H9 (cell line): ENCODE data around the gene MAN1B1. TPM values are rescaled to one million over a fixed set of nuclear protein-coding genes. Genes with fewer than 3 reads are reported as not detected.

Experiments
- DNase-seq: peaks from one replicate; pipeline ENCODE4 v3.0.0-alpha.2; 2017
- H2AFZ ChIP-seq: one replicate; pipeline ENCODE4 v1.6.1; 2013; ENCODE audit warnings: mild to moderate bottlenecking, low read length, control low read depth, moderate library complexity
- H2AK5ac ChIP-seq: 2 replicates; pipeline ENCODE4 v1.6.1; 2013; ENCODE audit warnings: low read length, control low read depth, mixed read lengths; ENCODE audit not compliant: insufficient read length
- H2BK120ac ChIP-seq: one replicate; pipeline ENCODE4 v1.6.1; 2013; ENCODE audit warnings: low read depth, mild to moderate bottlenecking, low read length, control low read depth, inconsistent platforms; ENCODE audit not compliant: poor library complexity, severe bottlenecking
- H2BK12ac ChIP-seq: 2 replicates; pipeline ENCODE4 v1.6.1; 2013; ENCODE audit warnings: low read length, control low read depth, mixed read lengths, low read depth; ENCODE audit not compliant: insufficient read length
- H2BK15ac ChIP-seq: 2 replicates; pipeline ENCODE4 v1.6.1; 2013; ENCODE audit warnings: low read depth, low read length, control low read depth
- H2BK20ac ChIP-seq: one replicate; pipeline ENCODE4 v1.6.1; 2013; ENCODE audit warnings: low read depth, mild to moderate bottlenecking, low read length, control low read depth, inconsistent platforms; ENCODE audit not compliant: poor library complexity, severe bottlenecking
- H2BK5ac ChIP-seq: 2 replicates; pipeline ENCODE4 v1.6.1; 2013; ENCODE audit warnings: low read length, control low read depth, mixed read lengths; ENCODE audit not compliant: insufficient read length
- H3K14ac ChIP-seq: 2 replicates; pipeline ENCODE4 v1.6.1; 2013; ENCODE audit warnings: low read length, control low read depth; ENCODE audit not compliant: insufficient read depth
- H3K18ac ChIP-seq: 2 replicates; pipeline ENCODE4 v1.6.1; 2013; ENCODE audit warnings: low read depth, mild to moderate bottlenecking, mixed read lengths, low read length, control low read depth; ENCODE audit not compliant: insufficient read length
- H3K23ac ChIP-seq: 2 replicates; pipeline ENCODE4 v1.6.1; 2013; ENCODE audit warnings: low read length, control low read depth, mixed read lengths, low read depth; ENCODE audit not compliant: insufficient read length
- H3K23me2 ChIP-seq: 2 replicates; pipeline ENCODE4 v1.6.1; 2013; ENCODE audit warnings: low read depth, mild to moderate bottlenecking, mixed read lengths, low read length, control low read depth; ENCODE audit not compliant: insufficient read length, poor library complexity, severe bottlenecking
- H3K27ac ChIP-seq: 2 replicates; pipeline ENCODE4 v1.5.1; 2013; ENCODE audit warnings: low read length, control low read depth, mixed read lengths, low read depth; ENCODE audit not compliant: insufficient read length
- H3K27me3 ChIP-seq: 2 replicates; pipeline ENCODE4 v1.6.1; 2013; ENCODE audit warnings: low read length, control low read depth, inconsistent platforms; ENCODE audit not compliant: insufficient read depth
- H3K4ac ChIP-seq: 2 replicates; pipeline ENCODE4 v1.6.1; 2013; ENCODE audit warnings: low read depth, mild to moderate bottlenecking, control low read depth, inconsistent platforms, low read length, moderate library complexity
- H3K4me1 ChIP-seq: 2 replicates; pipeline ENCODE4 v1.6.1; 2013; ENCODE audit warnings: low read length, control low read depth, inconsistent platforms; ENCODE audit not compliant: insufficient read depth
- H3K4me2 ChIP-seq: 2 replicates; pipeline ENCODE4 v1.6.1; 2013; ENCODE audit warnings: low read length, control low read depth, mixed read lengths; ENCODE audit not compliant: insufficient read length, insufficient read depth
- H3K56ac ChIP-seq: 2 replicates; pipeline ENCODE4 v1.6.1; 2013; ENCODE audit warnings: low read depth, mild to moderate bottlenecking, mixed read lengths, low read length, control low read depth; ENCODE audit not compliant: insufficient read length
- H3K79me1 ChIP-seq: 2 replicates; pipeline ENCODE4 v1.6.1; 2013; ENCODE audit warnings: low read depth, mild to moderate bottlenecking, moderate library complexity, low read length, control low read depth, inconsistent platforms; ENCODE audit not compliant: insufficient read depth, poor library complexity, severe bottlenecking
- H3K79me2 ChIP-seq: 2 replicates; pipeline ENCODE4 v1.6.1; 2013; ENCODE audit warnings: low read length, control low read depth, inconsistent platforms; ENCODE audit not compliant: insufficient read depth
- H3K9ac ChIP-seq: 2 replicates; pipeline ENCODE4 v1.6.1; 2013; ENCODE audit warnings: low read length, control low read depth, mixed read lengths; ENCODE audit not compliant: insufficient read length; ENCODE audit errors: extremely low read depth
- H3K9me3 ChIP-seq: one replicate; pipeline ENCODE4 v1.6.1; 2013; ENCODE audit warnings: low read depth, low read length, inconsistent platforms; ENCODE audit not compliant: control insufficient read depth
- H3T11ph ChIP-seq: one replicate; pipeline ENCODE4 v1.6.1; 2013; ENCODE audit warnings: mild to moderate bottlenecking, low read length, control low read depth, inconsistent platforms
- H4K20me1 ChIP-seq: one replicate; pipeline ENCODE4 v1.6.1; 2013; ENCODE audit not compliant: control insufficient read depth, insufficient read length, insufficient read depth
- H4K5ac ChIP-seq: 2 replicates; pipeline ENCODE4 v1.6.1; 2013; ENCODE audit warnings: low read depth, mild to moderate bottlenecking, mixed read lengths, low read length, control low read depth; ENCODE audit not compliant: insufficient read length
- H4K8ac ChIP-seq: replicated peaks from 2 replicates; pipeline ENCODE4 v1.6.1; 2013; ENCODE audit warnings: low read length, control low read depth, mixed read lengths, low read depth; ENCODE audit not compliant: insufficient read length
- H4K91ac ChIP-seq: 2 replicates; pipeline ENCODE4 v1.6.1; 2013; ENCODE audit warnings: low read depth, mild to moderate bottlenecking, moderate library complexity, mixed read lengths, low read length, control low read depth; ENCODE audit not compliant: insufficient read length
- H3K27ac Mint-ChIP-seq, 3 experiments: 2 replicates in 2 of 3; 3 replicates in 1 of 3; pipeline ENCODE4 v1.8.0; 2020 to 2021; ENCODE audit warnings: mixed read lengths in 3 of 3, mild to moderate bottlenecking in 1 of 3, moderate library complexity in 1 of 3
- H3K27me3 Mint-ChIP-seq: 2 replicates; pipeline ENCODE4 v1.8.0; 2021; ENCODE audit warnings: low read depth, mild to moderate bottlenecking, moderate library complexity, mixed read lengths
- H3K36me3 Mint-ChIP-seq, 3 experiments: 2 replicates in 2 of 3; 3 replicates in 1 of 3; pipeline ENCODE4 v1.8.0; 2020 to 2021; ENCODE audit warnings: low read depth in 3 of 3, mixed read lengths in 3 of 3; ENCODE audit not compliant: insufficient read depth in 1 of 3
- H3K4me1 Mint-ChIP-seq, 2 experiments: 2 replicates each; pipeline ENCODE4 v1.8.0; 2020; ENCODE audit warnings: mixed read lengths in 2 of 2
- H3K4me3 Mint-ChIP-seq, 2 experiments: 2 replicates in 1 of 2; 3 replicates in 1 of 2; pipeline ENCODE4 v1.8.0; 2020 to 2021; ENCODE audit warnings: mild to moderate bottlenecking in 2 of 2, mixed read lengths in 2 of 2, moderate library complexity in 1 of 2
- H3K9me3 Mint-ChIP-seq, 2 experiments: 2 replicates in 1 of 2; 3 replicates in 1 of 2; pipeline ENCODE4 v1.8.0; 2020; ENCODE audit warnings: mild to moderate bottlenecking in 2 of 2, mixed read lengths in 2 of 2, moderate library complexity in 1 of 2
- WGBS: extraction: QIAGEN DNeasy Blood & Tissue Kit; methylation state at CpG from one replicate; pipeline ENCODE4 v1.1.7; 2013; ENCODE audit warnings: missing lambda C conversion rate, low lambda C conversion rate, mixed read lengths; ENCODE audit not compliant: insufficient read length; ENCODE audit errors: extremely low coverage; 5-methylcytosine and 5-hydroxymethylcytosine counted together
- total RNA-seq: library from RNA; stranded (reverse); gene quantifications from 2 replicates; pipeline ENCODE4 v1.2.1, GENCODE V29; 2021
- TF ChIP-seq, protein P1 (sequence below): fragments of 200-600 bp; sonication (generic); conservative IDR thresholded peaks from 3 replicates; pipeline ENCODE4 v1.8.0; 2021; ENCODE audit warnings: antibody characterized with exemption, mild to moderate bottlenecking

Gene MAN1B1
- total RNA-seq, 1 experiment from 2014 or later, result 34.9 TPM

DNA sequence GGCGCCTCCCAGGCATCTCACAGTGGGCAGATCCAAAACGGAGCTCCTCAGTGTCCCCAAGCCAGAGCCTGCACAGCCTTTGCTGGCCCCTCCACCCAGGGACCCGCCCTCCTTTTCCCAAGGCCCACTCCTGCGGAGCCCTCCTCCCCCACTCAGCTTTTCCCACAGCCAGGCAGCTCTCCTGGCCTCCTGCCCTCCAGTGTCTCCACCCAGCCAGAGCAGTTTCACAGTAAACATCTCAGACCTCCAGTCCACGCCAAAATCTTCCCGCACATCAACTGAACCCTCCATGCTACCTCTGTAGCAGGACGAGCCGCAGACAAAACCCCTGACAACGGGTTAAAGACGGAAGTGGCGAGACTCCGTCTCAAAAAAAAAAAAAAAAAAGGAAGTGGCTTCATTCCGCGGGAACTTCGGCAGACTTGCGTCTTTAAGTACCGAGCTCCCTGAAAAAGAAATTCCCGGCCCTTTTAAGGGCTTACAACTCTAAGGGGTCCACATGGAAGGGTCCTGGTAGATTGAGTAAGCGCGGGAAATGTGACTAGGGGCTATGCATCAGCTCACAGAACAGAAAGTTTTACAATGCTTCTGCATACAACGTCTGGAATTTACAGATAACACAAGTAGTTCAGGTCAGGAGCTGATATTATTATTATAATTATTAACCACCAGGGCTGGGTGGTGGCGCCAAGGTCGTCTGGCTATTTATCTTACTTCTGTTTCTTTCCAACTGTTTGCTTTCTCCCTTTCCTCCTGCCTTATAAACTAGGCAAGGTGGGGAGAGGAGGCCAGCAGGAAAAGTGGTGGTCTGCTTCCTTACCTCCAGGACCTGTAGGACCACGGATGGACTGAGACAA lies 40.7 kb downstream of the MAN1B1 start:
- Histone ChIP-seq H2BK120ac (no peak overlapping the region), H3K56ac (no peak overlapping the region), H3K14ac (no peak overlapping the region), H3K27me3 (no peaks in the 10 kb centered on the region), H2BK15ac (no peak overlapping the region), H3K79me1 (no peaks in the 10 kb centered on the region), H4K20me1 (no peaks in the 10 kb centered on the region), H3K9ac (no peak overlapping the region), H3T11ph (no peak overlapping the region), H4K5ac (no peak overlapping the region), H2AFZ (no peak overlapping the region), H3K27ac (no peak overlapping the region), H3K18ac (no peak overlapping the region), H3K4me1 (no peaks in the 10 kb centered on the region), H2AK5ac (no peak overlapping the region), H3K4ac (no peak overlapping the region), H4K91ac (no peak overlapping the region), H3K23me2 (peaks cover 4% of the 10 kb centered on the region), H3K4me2 (no peak overlapping the region), H4K8ac (no peak overlapping the region), H3K79me2 (no peaks in the 10 kb centered on the region), H2BK20ac (no peak overlapping the region), H3K9me3 (no peaks in the 10 kb centered on the region), H3K23ac (no peak overlapping the region), H2BK5ac (no peak overlapping the region), H2BK12ac (no peak overlapping the region)
- no CpG with 5 or more reads among the region's 24 CpGs for WGBS
- Mint-ChIP-seq H3K36me3 (no peaks in the 10 kb centered on the region; a peak in 1 of 7 replicates), H3K27ac (no peak overlapping the region), H3K4me1 (peaks cover 14 to 17% of the 10 kb centered on the region in 2 experiments), H3K27me3 (peaks cover 28% of the 10 kb centered on the region), H3K4me3 (peak overlapping the region; percentile 76 to 81), H3K9me3 (no peaks in the 10 kb centered on the region)
- TF ChIP-seq, protein P1, sequence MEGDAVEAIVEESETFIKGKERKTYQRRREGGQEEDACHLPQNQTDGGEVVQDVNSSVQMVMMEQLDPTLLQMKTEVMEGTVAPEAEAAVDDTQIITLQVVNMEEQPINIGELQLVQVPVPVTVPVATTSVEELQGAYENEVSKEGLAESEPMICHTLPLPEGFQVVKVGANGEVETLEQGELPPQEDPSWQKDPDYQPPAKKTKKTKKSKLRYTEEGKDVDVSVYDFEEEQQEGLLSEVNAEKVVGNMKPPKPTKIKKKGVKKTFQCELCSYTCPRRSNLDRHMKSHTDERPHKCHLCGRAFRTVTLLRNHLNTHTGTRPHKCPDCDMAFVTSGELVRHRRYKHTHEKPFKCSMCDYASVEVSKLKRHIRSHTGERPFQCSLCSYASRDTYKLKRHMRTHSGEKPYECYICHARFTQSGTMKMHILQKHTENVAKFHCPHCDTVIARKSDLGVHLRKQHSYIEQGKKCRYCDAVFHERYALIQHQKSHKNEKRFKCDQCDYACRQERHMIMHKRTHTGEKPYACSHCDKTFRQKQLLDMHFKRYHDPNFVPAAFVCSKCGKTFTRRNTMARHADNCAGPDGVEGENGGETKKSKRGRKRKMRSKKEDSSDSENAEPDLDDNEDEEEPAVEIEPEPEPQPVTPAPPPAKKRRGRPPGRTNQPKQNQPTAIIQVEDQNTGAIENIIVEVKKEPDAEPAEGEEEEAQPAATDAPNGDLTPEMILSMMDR, result no peak
- no peak for DNase-seq
